Effector CD4-positive, alpha-beta T cell (primary cell): ENCODE data around the gene KRTAP1-4.
"Not testable (repeated sequence)": the region's sequence is repeated elsewhere in the genome, so short reads cannot be mapped to it uniquely, and the experiment has no call there.

Source experiments
- DNase-seq: peaks from one replicate; pipeline ENCODE4 v3.0.0-alpha.2; 2020

The KRTAP1-4 gene

DNA sequence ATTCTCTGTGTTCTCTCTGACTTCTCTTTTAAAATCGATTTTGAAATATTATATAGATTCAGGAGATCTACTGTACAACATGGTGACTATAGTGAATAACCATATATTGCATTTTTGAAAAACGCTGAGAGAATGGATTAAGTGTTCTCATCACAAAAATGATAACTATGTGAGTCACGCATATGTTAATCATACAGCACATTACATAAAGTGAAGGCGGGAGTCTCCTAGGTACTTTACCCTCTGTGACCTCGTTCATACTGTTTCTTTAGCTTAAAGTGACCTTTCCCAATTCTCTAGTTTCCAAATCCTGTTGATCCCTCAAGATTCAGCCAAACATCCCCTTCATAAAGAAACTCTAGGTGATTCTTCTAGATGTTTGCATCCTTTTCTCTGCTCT is 27.2 kb downstream of the KRTAP1-4 start:
- no peak for DNase-seq

DNA sequence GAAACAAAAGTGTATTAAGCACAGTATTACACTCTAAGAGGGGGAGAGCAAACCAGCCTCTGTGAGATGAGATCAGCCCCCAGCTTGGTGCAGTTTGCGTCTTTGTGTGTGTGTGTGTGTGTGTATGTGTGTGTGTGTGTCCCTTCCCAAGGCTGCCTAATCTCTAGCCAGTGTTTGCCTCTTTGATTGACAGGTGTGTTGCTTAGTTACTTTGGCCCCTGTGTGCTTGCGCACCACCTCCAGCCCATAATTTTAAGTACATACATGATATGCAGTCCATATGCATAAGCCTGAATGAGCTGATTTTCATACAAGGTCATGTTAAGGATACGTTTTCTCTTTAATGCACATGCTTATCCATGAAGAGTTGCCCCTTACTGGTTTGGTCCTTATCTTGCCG is 28.2 kb downstream of the KRTAP1-4 start:
- no peak for DNase-seq

DNA sequence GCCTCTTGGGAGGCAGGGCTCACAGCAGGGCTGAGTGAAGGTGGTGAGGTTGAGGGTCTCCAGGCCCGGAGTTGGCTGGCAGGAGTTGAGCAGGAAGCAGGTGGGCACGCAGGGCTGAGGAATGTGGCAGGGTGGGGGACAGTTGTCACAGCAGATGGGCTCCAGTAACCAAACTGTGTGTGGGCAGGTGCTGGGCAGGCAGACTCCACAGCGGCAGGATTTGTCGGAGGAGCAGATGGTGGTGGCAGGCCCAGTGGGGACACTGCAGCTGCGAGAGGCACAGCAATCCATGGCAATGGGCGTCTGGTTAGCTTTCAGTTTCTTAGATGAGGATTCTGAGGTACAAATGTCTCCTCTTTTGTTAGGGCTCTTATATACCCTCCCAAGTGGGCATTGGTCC is 30.4 kb downstream of the KRTAP1-4 start, which contains the start of gene KRTAP3-2:
KRTAP3-2 (minus strand) TSS at position 344 of the 400 bp plus-strand sequence; CDS start at position 291, 53 bp downstream.
- DNase-seq: not testable (repeated sequence)

DNA sequence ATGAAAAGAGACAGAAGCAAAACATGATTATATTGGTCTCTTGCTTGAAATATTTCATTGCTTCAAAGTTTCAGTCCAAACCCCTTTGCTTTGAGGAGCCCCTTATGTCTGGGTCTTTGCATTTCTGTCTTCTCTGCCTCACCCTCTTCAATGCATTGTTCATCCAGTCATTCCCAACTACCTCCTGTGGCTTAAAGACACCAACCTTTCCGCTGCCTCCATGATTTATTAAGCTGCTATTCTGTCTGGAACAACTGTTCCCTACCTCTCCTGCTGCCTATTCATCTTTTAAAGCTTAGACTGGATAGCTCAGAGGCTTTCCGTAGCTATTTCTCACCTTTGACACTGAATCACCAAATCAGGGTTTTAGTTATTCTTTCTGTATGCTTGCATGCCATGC is 32.6 kb downstream of the KRTAP1-4 start:
- no peak for DNase-seq

DNA sequence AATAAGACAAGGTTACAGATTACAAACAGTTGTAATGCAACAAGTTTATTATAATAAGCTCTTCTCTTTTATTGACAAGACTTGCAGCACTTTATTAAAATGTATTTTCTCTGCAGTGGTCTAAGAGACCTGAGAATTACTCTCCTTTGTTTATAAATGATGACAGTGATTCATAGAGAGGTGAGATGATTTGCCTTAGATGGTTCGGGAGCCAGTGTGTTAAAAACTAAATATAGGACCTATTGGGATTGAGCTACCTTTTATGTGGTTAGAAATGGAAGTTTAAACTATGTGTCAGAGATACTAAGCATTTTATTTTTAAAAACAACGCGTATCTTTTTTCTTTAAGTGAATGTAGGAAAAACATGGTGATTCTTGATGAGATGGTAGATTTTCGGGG is 33.2 kb downstream of the KRTAP1-4 start:
- no peak for DNase-seq

DNA sequence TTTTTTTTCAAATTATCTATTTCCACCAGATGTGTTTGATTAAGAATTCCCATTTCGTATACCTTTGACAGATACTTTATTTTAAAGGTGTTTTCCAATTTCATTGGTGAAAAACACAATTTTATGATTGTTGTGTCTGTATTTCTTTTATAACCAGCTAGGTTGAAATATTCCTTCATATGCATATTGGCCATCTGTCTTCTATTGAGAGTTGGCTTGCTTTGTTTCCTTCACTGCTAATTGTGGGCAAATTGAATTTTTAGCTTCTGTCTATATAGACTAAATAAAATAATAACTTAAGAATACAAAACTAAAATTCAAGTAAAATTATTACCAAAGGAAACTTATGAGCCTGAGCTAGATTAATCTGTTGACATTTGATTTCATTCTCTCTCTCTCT is 34.9 kb downstream of the KRTAP1-4 start:
- no peak for DNase-seq

DNA sequence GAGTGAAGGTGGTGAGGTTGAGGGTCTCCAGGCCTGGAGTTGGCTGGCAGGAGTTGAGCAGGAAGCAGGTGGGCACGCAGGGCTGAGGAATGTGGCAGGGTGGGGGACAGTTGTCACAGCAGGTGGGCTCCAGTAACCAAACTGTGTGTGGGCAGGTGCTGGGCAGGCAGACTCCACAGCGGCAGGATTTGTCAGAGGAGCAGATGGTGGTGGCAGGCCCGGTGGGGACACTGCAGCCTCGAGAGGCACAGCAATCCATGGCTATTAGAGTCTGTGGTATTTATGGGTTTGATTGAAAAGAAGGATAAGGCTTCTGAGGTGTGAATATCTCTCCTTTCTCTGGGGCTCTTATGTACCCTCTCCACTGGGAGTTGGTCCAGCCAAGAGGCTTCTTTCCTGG is 36.2 kb downstream of the KRTAP1-4 start, which contains the start of gene KRTAP3-3:
KRTAP3-3 (minus strand) TSS at position 326 of the 400 bp plus-strand sequence; CDS start at position 259, 67 bp downstream.
- no peak for DNase-seq

DNA sequence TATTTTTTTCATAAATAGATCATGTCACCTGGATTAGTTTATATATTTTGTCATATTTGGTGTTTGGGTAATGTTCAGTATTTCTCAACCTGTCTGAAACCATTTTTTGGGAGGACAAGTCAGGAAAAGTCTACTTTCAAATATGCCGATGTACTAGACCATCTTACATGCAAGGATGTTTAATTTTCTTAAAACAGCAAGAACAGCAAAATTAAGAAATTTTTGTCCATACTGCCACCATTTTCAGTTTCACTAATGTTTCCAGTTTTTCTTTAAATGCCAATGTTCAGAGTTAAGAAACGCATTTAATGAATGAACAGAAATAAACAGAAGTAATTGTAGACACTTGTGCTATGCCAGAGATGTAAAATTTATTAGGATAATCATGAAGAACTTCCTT is 36.9 kb downstream of the KRTAP1-4 start:
- no peak for DNase-seq

DNA sequence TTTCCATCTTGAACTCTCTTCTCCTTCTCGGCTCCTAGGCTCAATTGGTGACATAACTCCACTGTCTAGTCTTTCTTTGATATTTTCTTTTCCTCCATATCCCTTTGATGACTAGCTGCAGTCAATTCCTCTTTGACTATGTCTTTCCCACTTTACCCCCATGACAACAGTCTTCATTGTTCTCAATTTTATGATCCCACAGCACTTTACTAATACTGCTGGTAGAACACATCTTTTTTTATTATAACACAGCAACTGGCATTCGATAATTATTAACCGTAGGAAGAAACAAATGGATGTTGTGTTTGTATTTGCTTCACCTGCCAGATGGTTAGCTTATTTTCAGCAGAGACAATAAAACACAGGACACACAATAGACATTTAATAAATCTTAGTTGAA is 37.3 kb downstream of the KRTAP1-4 start:
- DNase-seq: no peak

DNA sequence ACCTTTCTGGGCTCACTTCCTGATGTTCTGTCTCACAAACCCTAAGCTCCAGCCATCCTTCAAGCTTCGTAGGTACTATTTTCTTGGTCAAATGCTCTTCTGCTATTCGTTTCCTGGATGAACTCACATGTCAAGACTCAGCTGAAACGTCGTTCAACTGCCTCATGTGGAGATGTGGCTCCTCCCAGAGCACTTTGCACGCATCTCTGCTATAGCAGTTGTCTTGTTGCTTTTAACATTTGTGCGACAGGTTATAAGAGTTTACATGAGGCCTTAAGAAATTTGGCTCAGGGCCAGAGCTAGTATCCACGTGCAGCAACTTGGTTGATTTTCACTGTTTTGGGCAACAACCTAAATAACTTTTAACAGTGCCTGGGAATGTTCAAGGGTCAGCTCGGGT is 43.1 kb downstream of the KRTAP1-4 start:
- DNase-seq: no peak

DNA sequence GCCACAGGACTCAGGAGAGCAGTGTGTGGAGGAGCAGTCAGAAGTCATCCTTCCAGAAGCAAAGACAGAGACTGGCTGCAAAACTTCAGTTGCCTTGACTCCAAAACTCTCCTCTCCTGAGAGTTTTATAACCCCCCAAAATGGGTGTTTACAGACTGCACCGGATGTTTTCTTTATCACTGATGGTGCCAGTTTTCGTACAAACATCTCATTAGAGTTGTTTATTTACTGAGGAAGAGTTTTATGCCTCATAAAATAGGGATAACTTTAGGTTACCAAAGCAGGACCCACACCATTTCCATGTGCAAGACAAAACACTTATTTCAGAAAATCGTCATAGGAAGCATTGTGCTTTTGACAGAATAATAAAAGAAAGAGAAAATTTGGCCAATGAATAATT is 45.8 kb downstream of the KRTAP1-4 start, which contains the start of gene KRT40:
KRT40 (minus strand) TSS at position 101 of the 400 bp plus-strand sequence; CDS start at position 48, 53 bp downstream.
- DNase-seq: no peak

DNA sequence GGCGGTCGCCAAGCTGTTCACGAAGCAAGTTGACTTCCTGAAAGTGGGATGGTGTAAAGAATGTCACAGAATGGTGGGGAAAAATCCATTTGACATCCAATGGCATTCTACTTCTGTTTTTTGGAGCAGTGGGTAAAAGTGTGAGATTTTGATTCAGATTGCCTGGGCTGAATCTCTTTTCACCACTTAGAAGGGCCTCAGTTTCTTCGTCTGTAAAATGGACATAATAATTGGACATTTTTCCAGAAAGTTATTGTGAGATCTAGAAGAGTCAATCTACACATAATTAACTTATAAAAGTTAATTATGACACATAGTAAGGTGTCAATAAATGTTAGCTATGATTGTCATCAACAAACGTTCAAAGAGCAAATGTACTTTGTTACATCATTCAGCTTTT is 48.9 kb downstream of the KRTAP1-4 start:
- DNase-seq: no peak

DNA sequence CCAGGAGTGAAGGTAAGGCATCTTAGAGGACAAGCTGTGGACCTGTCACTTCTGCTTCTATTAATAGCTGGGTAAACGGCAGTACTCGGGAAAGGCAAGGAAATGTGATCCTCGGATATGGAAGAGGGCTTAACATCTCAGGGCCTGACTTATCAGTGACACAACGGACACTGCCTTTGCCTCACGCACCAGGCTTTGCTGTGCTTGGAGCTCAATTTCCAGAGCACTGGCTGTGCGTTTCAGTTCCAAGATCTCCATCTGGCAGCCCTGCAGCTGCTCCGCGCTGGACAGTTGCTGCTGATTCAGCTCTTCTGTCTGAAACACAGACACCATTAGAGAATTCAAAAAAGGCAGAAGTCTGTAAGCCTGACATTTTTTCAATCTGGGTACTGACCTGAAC is 49.4 kb downstream of the KRTAP1-4 start:
- DNase-seq: no peak

DNA sequence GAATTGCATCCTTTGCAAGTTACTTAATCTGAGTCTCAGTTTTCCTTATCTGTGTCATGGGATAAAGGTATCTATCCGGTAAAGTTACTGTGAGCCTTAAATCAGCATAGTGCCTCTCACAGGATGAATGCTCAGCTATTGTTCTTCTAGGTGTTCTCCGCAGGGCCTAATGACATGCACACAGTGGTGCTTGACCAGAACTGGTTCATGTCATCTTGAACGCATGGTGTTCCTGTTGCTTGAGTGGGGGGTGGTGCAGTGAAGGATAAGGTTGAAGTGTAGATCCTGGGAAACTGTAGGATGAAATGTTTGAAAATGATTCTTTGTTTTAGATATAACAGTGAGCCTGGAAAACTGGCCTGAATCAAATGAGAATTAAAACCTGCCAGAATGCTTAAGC is 49.9 kb downstream of the KRTAP1-4 start:
- no peak for DNase-seq
